NK-92 (cell line): ENCODE measurements around the gene BRWD1.

Experiments used
- DNase-seq: peaks from one replicate; lab custom pipeline; 2025; ENCODE audit not compliant: unreplicated experiment; lab: John Stamatoyannopoulos, UW

Gene BRWD1

GRCh38 chr21:39330001-39330400 lies 16.6 kb upstream of the BRWD1 start:
- no peak for DNase-seq

DNA sequence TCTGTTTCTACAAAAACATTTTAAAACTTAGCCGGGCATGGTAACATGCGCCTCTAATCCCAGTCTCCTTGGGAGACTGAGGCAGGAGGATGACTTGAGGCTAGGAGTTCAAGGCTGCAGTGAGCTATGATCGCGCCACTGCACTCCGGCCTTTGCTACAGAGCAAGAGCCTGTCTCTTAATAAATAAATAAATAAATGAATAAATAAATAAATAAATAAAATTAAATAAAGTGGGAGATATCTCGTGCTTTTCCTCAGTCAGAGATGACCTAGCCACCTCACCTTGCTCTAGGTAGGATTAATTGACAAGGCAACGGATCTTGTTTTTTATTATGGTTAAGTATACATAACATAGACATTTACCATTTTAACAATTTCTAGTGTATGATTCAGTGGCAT lies 14.3 kb upstream of the BRWD1 start:
- DNase-seq = no peak

- no peak for DNase-seq
Measured at GRCh38 chr21:39326607-39327307, 13.3 kb upstream of the BRWD1 start.

DNA sequence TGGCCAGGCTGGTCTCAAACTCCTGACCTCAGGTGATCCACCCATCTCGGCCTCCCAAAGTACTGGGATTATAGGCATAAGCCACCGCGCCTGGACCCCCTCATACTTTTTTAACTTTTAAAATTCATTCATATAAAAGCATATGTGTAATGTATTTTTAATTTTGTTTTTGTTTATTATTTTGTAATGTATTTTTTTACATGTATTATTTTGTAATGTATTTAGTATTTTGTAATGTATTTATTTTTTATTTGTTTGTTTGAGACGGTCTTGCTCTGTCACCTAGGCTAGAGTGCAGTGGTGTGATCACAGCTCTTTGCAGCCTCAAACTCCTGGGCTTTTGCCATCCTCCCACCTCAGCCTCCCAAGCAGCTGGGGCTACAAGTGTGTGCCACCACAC lies 12.0 kb upstream of the BRWD1 start:
- no peak for DNase-seq

DNA sequence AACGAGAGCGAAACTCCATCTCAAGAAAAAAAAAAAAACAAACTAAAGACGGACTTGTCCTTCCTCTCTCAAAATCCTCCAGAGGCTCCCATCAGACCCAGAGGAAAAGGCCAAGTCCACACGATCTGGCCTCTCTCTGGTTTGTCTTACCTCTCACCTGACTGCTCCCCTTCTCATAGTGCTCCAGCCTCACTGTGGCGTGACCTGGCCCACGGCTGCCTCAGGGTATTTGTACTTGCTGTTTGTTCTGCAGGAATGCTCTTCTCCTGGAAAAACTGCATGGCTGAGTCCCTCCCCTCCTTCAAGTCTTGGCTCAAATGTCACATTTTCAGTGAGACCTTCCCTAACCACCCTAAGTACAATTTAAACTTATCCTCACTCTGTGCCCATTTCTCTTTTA lies 8.0 kb upstream of the BRWD1 start:
- no peak for DNase-seq

- DNase-seq = no peak
Measured at GRCh38 chr21:39319814-39320332, 6.4 kb upstream of the BRWD1 start.

DNA sequence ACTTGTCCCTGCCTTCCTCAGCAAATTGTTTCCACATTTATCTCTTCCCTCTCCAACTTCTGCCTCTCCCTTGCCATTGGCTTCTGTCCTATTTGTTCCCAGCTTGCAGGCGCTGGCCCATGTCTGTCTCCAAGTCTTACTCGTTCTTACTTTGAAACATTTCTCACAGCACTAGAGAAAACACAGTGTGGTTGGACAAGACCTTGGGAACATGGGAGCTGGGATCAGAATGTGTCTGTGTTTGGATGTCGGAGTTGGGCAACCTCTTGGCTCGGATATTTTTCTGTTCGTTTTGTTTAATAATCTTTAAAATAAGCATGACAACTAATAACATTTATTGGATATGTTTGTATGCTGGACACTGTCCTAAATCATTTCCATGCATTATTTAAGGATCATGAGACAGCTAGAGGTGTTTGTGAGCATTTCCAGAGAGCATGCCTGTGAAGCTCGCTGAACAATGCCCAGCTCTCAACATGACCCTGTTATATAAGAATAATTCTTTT lies 5.9 kb upstream of the BRWD1 start:
- DNase-seq = no peak

- no peak for DNase-seq
Measured at GRCh38 chr21:39318091-39318959, 4.9 kb upstream of the BRWD1 start.

DNA sequence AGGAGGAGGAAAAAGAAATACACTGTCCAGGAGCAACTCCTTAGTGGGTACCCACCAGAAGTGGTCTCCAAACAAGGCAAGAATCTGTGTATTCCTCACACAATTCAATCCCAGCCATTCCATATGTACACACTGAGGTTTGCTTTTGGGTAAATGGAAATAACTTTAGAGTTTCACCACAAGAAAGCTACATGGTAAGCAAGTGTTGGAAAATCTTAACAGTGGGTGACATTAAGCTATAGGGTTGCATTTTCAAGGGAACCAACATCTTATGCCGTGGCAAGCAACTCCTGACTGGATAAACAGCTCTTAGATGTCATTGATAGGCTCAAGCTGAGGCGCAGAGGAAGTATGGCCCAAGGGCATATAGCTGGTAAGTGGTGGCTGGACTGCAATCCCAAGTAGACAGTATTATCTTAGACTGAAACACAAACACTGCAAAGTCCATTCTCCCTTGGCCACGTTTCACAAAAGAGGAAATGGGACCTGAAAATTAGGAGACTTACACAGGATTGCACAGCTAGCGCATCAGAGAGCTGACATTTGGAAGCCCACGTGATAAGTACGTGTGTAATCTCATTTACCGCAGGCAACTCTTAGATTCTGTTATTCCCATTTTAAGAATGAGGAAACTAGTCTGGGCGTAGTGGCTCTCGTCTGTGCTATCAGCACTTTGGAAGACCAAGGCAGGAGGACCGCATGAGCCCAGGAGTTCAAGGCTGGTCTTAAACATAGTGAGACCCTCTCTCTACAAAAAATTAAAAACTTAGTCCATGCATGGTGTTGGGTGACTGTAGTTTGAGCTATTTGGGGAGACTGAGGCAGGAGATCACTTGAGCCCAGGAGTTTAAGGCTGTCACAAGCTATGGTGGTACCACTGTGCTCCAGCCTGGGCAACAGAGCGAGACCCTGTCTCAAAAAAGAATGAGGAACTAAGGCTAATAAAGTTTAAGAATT lies 4.0 kb upstream of the BRWD1 start:
- no peak for DNase-seq

DNA sequence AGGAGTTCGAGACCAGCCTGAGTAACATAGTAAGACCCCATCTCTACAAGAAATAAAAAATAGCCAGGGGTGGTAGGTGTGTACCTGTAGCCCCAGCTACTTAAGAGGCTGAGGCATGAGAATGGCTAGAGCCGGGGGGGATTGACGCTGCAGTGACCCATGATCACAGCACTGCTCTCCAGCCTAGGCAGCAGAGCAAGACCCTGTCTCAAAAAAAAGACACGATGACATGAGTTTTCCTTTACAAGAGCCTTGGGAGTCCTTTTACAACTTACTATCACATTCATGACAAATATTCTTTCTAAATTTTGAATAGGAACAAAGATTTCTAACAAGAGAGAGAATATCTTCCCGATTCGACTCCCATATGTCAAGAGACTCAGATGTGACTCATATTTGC lies 3.3 kb upstream of the BRWD1 start:
- DNase-seq = no peak

- no peak for DNase-seq
Measured at GRCh38 chr21:39315603-39316445, 2.4 kb upstream of the BRWD1 start.

DNA sequence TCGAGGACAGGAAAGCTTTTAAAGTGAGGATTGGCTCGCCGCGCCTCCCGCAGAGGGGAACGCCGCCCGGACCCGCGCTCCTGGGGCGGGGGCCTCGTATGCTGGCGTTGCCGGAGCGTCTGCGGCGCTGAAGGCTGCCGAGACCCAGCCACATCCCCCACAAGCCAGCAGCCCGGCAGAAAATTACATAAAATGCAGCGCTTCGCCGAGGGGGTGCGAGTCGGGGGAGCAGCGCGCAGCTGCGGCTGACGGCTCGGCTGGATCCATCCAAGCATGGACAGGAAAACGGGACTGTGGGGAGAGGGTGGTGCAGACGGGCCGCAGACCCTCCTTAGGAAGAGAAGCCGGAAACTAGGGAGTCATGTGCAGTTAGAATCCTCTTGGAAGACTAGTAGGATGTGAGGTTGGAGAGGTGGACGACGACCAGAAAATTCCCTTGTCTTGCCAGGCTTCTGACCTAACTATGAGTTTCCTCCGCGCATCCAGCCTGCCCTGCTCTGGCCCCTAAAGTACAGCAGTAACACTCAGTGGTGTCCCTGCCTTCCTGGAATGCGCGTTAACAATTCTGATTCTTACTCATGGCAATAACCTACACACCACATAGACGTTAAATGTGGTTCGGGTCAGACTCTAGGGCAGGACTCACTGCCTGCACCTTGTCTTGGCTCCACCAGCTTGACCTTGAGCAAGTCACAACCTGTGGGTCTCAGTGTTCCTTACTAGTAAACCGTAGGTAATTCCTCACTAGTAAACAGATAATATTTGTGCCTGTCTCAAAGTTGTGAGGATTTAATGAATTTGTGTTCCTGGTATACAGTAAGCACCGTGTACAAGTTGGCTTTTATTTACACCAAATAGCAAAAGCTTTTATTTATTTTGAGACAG lies 953 bp upstream of the BRWD1 start:
- no peak for DNase-seq

DNA sequence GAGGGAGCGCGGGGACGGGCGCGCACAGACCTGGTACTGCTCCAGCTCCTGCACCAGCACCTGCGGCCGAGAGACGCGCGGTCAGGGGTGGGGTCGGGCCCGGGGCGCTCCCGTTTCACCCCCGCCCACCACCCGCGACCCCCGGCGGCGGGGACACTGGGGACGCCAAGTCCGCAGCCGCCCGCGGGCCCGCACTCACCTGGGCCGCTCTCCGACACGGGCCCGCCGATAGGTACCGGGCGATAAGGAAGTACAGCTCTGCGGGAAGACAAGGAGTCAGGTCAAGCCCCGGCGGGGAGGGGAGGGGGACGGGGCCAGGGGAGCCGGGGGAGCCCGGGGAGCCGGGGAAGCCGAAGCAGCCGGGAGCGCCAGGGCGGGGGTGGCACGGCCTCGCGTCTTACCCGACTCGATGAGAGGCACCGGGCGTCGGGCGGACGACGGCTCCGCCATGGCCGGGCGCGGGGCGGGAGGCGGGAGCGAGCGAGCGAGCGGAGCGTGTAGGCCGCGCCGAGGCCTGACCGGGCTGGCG lies 326 bp downstream of the BRWD1 start:
- no peak for DNase-seq

- peak; percentile 61 for DNase-seq
Measured at GRCh38 chr21:39312112-39313041, 1.1 kb downstream of the BRWD1 start.

DNA sequence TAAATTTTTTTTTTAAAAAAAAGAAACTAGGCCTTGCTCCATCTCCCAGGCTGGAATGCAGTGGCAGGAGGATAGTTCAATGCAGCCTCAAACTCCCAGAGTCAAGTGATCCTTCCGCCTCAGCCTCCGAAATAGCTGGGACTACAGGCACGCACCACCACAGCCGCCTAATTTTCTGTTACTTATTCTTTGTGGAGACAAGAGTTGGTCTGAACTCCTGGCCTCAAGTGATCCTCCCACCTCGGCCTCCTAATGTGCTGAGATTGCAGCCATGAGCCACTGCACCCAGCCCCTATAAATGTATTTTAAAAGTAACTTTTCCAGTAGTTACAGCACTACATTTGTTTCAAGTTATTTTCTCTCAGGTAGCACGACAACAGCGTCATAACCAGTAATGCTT lies 2.3 kb downstream of the BRWD1 start:
- no peak for DNase-seq

GRCh38 chr21:39307466-39307865 lies 6.0 kb downstream of the BRWD1 start:
- DNase-seq = no peak

DNA sequence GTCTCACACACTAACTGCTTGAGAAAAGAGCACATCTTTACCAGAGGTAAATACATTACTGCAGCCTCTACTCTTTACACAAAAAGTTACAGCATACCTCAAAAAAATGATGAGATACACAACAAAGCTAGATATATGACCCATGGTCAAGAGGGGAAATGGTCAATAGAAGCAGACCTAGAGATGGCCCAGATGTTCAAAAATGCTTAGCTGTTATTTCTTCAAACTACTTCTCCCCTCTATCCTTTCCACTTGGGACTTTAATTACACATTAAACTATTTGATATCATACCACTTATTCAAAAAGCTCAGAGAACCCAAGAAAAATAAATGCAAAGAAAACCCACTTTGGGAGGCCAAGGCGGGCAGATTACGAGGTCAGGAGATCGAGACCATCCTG lies 12.8 kb downstream of the BRWD1 start:
- no peak for DNase-seq

DNA sequence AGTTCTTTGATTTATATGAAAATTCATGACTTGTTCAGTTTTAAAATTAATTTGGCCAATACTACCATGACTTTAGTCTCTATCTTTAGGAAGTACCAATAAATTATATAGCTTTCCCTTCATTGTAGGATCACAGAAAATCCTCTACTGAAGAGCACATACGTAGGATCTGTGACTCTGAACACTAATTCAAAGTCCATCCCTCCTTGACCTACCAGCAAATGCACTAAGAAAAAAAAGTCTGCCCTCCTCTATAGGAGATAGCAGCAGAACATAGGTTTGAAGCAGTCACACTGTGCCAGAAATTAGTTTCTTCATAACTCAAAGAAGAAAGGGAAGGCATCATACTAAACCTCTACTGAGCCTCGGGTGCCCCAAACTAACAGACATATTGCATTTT lies 16.5 kb downstream of the BRWD1 start:
- no peak for DNase-seq
